GM18867 (cell line): ENCODE results near the gene PRKG1.
"Not testable (repeated sequence)": the region's sequence is repeated elsewhere in the genome, so short reads cannot be mapped to it uniquely, and the experiment has no call there.

ENCODE experiments used
- ATAC-seq: cut with Tn5 transposase; IDR thresholded peaks from one replicate; pipeline ENCODE4 v1.9.1; 2021; ENCODE audit warnings: mild to moderate bottlenecking, moderate library complexity; ENCODE audit not compliant: unreplicated experiment

Gene PRKG1

DNA sequence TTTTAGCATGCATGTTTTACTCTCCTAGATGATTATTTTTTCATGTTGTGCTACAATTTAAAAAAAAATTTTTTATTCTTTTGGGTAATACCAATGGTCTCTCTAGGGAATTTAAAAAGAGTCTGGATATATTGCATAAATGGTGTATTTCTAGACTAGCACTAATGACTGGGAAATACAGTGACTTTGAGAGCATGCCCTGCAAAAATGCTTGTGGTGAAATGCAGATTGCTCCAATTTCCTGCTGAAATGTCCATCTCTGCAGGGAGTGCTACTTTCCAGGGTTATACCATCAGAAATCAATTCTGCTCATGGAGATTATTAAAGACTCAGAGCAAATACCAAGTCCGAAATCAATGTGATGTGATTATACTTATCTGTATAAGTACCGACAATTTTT, 186.1 kb downstream of the PRKG1 start:
- no peak for ATAC-seq

GRCh38 chr10:51266496-51266895, 192.2 kb downstream of the PRKG1 start:
- no peak for ATAC-seq

DNA sequence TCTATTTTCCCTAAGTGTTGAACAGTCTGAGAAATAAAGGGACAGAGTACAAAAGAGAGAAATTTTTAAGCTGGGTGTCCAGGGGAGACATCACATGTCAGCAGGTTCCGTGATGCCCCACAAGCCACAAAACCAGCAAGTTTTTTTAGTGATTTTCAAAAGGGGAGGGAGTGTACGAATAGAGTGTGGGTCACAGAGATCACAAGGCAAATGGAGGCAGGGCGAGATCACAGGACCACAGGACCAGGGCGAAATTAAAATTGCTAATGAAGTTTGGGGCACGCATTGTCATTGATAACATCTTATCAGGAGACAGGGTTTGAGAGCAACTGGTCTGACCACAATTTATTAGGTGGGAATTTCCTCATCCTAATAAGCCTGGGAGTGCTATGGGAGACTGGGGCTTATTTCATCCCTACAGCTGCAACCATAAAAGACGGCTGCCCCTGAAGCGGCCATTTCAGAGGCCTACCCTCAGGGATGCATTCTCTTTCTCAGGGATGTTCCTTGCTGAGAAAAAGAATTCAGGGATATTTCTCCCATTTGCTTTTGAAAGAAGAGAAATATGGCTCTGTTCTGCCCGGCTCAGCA, 193.8 kb downstream of the PRKG1 start:
- ATAC-seq, result not testable (repeated sequence)

- ATAC-seq, result no peak
Observed at GRCh38 chr10:51269821-51270220, 195.5 kb downstream of the PRKG1 start.

DNA sequence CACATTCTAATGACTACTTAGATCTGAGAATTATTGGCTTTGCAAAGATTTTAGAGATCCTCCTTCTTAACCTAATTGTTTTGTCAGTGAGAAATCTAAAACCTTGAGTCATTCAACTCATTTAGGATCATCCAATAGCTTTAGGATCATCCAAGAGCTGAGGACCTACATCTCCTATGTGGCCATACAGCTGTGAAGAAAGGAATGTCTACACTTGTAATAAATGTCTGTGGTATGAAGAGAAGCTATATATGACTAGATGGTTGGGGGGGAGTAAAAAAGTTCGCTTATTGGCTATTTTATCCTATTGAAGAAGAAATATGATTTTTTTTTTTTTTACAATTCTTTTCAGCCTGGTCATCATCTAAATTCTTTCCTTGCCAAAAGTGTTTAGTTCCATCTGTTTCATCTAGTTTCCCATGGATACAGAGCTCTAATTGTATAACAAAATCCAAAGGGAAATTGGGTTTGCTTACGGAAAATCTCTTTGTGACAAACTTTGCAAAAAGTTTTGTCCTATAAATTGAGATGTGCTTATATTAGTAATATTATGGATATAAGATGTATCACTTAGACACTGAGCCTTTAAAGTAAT, 196.7 kb downstream of the PRKG1 start:
- ATAC-seq, result no peak

- ATAC-seq, result not testable (repeated sequence)
Observed at GRCh38 chr10:51272099-51272498, 197.8 kb downstream of the PRKG1 start.

DNA sequence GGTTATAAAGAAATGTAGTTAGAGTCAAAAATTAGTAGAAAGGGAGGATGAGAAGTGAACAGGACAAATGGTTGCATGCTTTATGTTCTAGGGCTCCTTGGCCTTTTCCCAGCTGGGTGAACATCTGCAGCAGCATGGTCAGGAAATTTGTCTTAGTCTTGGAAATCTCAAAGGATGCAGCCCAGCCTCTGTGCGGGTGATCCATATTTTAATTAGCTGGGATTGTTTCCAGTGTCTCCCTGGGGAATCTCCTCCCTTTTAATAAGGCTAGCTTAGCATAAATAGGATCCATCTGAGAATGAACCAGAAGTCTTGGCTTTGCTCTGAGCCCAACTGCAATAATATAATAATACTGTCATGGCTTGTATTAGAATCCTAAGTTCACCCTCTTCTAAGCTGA, 198.3 kb downstream of the PRKG1 start:
- no peak for ATAC-seq

DNA sequence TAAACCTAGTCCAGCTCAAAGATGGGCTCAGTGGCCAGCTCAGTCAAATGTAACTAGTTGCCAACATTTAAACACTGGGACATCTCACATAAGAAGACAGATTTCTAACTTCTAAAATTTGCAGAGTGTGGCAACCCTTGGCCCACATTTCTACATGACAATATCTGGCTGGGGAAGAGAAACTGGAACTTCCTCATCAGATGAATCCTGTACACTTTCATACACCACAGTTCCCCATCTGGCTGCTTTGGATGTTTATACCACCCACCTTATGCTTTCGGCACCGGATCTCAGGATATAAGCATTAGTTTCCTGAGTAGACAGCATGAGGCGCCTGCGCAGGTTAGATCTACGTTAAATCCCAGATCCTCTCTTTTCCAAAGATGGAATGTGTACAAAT, 199.3 kb downstream of the PRKG1 start:
- ATAC-seq, result no peak

GRCh38 chr10:51276097-51276496, 201.8 kb downstream of the PRKG1 start:
- not testable (repeated sequence) for ATAC-seq

DNA sequence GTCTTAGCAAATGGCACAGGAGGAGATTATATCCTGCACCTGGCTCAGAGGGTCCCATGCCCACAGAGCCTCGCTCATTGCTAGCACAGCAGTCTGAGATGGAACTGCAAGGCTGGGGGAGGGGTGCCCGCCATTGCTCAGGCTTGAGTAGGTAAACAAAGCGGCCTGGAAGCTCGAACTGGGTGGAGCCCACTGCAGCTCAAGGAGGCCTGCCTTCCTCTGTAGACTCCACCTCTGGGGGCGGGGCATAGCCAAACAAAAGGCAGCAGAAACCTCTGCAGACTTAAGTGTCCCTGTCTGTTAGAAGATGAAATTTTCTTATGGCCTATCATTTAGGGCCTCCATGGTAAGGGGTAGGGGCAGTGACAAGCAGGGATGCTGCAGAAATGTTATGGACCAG, 207.1 kb downstream of the PRKG1 start:
- ATAC-seq, result not testable (repeated sequence)

- ATAC-seq, result no peak
Observed at GRCh38 chr10:51285601-51286000, 211.3 kb downstream of the PRKG1 start.

DNA sequence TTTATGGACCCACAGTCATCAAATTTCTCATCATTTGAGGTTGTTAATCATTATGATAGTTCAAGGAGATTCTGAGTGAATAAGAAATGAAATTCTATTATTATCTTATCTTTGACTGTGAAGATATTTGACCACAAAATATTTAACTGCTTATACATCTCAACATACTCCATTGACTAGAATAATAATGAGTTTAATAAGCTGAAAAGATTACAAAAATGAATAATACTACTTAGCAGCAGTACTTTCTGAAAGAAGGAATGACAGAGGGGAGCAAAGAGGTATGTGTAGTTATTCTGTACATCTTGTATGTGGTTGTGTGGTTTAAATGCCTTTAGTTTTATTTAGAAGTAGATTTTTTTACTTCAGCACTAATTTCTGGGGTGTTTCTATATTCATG, 214.2 kb downstream of the PRKG1 start:
- ATAC-seq, result no peak

- no peak for ATAC-seq
Observed at GRCh38 chr10:51289519-51289918, 215.2 kb downstream of the PRKG1 start.

GRCh38 chr10:51291961-51292360, 217.7 kb downstream of the PRKG1 start:
- no peak for ATAC-seq

GRCh38 chr10:51297438-51297837, 223.2 kb downstream of the PRKG1 start:
- ATAC-seq, result no peak

DNA sequence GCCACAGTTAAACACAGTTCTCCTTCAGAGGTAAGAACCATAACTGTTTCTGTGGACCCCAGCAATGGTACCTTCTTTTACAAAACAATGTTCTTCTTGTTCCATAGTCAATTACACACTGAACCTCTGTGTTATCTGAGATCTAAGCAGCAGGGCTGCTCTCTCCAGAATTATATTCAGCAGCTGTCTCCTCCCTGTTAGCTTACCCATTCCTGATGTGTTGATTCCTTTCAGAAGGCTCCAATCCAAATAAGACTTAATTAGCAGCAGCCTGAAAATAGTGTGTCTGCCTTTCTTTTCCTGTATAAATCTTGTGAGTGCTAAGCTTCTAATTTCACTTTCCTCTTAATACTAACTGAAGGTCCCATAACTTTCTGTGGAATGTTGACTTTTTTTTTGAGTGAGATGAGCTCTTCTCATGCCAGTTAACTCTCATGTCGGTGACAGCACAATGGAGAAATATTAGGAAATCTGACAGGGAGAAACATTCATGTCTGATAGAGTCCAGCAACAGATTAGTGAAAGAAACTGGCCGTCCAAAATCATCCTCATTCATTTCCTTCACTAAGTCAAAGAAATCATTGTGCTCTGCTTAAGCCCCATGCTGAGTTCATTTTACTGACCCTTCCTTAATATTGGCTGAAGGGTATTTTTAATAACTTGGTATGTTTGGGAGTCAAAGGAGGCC, 226.5 kb downstream of the PRKG1 start:
- no peak for ATAC-seq

- no peak for ATAC-seq
Observed at GRCh38 chr10:51301644-51302043, 227.4 kb downstream of the PRKG1 start.

GRCh38 chr10:51302316-51302715, 228.0 kb downstream of the PRKG1 start:
- ATAC-seq, result no peak

GRCh38 chr10:51308116-51308515, 233.8 kb downstream of the PRKG1 start:
- no peak for ATAC-seq

- ATAC-seq, result no peak
Observed at GRCh38 chr10:51311228-51311627, 236.9 kb downstream of the PRKG1 start.

DNA sequence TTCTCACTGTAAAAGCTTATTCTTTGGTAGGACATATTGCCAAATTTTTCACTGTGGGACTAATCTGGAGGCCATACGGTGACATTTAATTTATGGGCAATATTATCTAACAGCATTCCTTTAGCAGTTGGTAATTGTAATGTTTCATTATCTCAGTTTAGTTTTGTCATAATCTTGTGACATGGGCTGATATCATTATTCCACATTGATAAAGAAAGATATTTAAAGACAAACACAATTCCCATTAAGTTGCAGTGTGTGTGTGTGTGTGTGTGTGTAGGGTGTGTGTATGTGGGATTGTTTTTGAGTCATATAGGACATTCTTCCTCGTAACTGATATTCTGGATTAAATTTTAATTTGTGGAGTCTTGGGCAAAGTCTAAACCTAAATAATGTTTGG, 238.5 kb downstream of the PRKG1 start:
- no peak for ATAC-seq

DNA sequence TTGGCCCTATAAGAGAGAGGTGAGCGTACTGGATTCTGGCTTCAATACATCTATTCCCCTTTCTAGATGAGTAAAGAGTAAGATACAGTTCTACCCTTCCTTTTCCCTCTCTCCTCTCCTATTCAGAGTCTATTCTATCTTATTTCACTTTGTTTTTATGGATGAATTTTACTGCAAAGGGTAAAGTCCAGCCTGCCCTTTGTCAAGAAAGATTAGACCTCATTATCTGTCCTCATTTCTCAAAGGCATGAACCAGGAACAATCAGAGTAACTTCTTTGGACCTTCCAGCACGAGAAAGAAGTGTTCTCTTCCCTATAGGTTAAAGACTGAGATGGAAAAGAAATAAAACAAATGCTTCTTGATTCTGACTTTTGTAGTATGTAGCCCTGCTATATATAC, 239.0 kb downstream of the PRKG1 start:
- no peak for ATAC-seq
